GM12801 (cell line): ENCODE results near the gene POLR2B.

ENCODE experiments used
- CTCF ChIP-seq: IDR thresholded peaks from one replicate; pipeline ENCODE4 v1.5.1; 2011; ENCODE audit warnings: control low read depth; ENCODE audit not compliant: insufficient read length; ENCODE audit errors: extremely low read depth

The POLR2B gene

DNA sequence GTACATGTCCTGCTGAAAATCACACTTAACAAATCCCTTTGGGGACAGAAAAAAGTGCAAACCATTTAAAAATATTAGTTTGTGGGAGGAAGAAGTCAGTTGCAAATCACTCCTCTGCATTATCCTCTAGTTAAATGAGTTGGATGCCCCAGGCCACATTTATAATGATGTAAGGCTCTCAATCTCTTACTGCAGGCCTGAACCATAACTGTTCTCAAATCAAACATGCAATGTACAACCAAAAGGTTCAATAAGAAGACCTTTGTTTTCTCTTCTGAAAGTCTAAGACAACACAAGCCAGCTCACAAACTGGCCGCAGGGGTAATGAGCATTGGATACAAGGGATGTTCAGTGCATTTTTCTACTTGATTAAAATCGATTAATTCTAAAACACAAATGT is 91.8 kb downstream of the POLR2B start:
- no peak for TF ChIP-seq CTCF

DNA sequence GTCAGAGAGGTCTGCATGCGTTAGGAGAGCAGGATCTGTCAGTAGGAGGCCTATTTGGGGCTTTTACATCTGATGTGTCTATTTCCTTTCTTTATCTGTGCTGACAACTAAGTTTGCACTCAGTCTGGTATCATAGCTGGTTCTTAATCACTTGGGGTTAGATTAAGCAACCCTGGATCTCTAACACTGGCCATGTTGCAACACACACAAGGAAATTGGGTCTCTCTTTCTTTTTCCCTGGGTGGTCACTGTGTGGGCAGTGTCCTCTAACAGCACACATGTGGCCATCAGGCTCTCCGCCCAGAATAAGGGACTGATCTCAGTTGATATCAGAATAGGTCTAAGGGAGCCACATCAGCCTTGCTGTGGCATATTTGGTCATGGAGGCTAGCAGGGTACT is 92.6 kb downstream of the POLR2B start:
- TF ChIP-seq CTCF = no peak

- TF ChIP-seq CTCF = no peak
Measured at GRCh38 chr4:57073559-57073958, 94.9 kb downstream of the POLR2B start.

DNA sequence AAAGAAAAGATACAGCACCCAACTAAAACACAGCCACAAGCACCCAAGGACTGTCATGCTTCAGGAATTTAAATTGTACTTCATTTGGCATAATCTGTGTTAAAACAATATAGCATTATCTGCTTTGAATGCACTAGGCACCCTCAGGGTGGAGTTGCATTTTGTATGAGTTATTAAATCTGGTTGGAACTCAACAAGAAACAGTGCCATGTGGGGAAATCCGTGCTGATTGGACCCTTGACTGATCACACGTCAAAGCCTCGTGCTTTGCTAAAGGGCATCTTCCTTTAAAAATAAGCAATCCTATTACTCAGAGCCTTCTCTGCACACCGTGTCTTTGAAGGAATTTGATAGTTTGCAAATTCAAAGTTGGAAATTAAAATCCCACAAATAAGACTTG is 96.0 kb downstream of the POLR2B start:
- TF ChIP-seq CTCF = no peak

DNA sequence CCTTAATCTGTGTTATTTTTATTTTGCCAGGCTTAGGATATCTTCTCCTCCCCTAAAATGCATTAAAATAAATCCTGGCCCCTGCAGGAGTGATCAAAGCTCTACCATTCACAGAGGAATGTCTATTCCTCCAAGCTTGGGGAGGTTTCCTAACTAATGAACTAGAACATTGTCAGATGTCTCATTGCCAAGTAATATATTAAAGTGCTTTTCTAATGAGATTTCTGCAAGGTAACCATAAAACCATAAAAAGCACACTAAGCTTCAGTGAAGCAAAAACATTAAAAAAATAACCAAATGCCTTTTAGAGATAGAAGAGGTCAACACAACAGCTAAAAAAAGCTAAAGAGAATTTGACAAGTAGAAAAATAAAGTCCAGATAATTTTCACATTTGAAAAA is 96.7 kb downstream of the POLR2B start:
- TF ChIP-seq CTCF = no peak

- no peak for TF ChIP-seq CTCF
Measured at GRCh38 chr4:57076646-57077045, 98.0 kb downstream of the POLR2B start.

DNA sequence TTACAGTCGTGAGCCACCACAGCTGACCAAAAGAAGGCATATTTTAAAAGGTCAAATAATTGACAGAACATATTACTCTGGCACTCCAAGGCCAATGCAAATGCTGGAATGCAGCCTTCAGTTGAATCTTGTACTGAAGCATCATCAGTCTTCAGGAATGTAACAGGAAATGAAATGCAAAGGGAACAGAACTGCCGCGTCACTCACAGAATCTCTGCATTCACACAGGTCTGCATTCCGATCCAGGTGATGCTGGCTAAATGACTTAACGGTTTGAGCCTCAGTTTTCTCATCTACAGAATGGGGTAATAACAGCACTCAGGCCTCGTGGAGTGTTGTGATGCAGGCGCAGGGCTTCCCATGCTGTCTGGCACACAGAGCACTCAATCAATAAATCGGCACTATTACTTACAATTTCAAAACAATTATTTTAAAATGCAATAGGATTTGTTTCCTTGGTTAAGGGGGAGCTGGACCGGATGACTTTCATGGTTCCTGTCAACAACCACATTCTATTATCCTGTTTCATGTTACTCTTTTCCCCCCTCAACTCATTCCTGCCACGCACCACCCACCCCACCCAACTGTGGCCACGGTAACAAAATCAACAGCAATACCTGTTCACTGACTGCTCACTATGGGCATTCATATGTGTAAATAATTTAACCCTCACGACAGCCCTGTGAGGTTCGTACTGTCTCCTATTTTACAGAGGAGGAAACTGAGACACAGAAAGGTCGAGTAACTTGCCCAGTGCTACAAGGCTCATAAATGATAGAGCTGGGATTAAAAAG is 99.1 kb downstream of the POLR2B start:
- no peak for TF ChIP-seq CTCF
